Activated CD4-positive, alpha-beta memory T cell treated with anti-CD3 and anti-CD28 coated beads, Interleukin-2, amount 10 ng/mL, durations not matched to agents 7 days and 5 days (primary cell): Measurements from ENCODE around the gene POU2AF1. TPM values are rescaled to one million over a fixed set of nuclear protein-coding genes. Genes with fewer than 3 reads are reported as not detected.

Experiments used
- CTCF ChIA-PET: fragments of 350-600 bp; sonication (Branson Sonifier 250); formaldehyde crosslinking; loops from one replicate; lab custom pipeline; 2021; ENCODE audit warnings: antibody characterized with exemption, inconsistent platforms; lab: Charles Lee
- POLR2A ChIA-PET: fragments of 350-600 bp; sonication (Branson Sonifier 250); formaldehyde crosslinking; loops from one replicate; lab custom pipeline; 2021; ENCODE audit warnings: antibody characterized with exemption; lab: Charles Lee
- DNase-seq: peaks from one replicate; pipeline ENCODE4 v3.0.0-alpha.2; 2020
- H3K27ac Mint-ChIP-seq: one replicate; pipeline ENCODE4 v1.8.0; 2021; ENCODE audit warnings: mild to moderate bottlenecking, mixed read lengths
- H3K27me3 Mint-ChIP-seq: one replicate; pipeline ENCODE4 v1.8.0; 2021; ENCODE audit warnings: mixed read lengths
- H3K36me3 Mint-ChIP-seq: one replicate; pipeline ENCODE4 v1.8.0; 2021; ENCODE audit warnings: low read depth, mixed read lengths
- H3K4me1 Mint-ChIP-seq: one replicate; pipeline ENCODE4 v1.8.0; 2021; ENCODE audit warnings: mixed read lengths
- H3K4me3 Mint-ChIP-seq: one replicate; pipeline ENCODE4 v1.8.0; 2021; ENCODE audit warnings: mild to moderate bottlenecking, mixed read lengths
- H3K9me3 Mint-ChIP-seq: one replicate; pipeline ENCODE4 v1.8.0; 2021; ENCODE audit warnings: mixed read lengths
- total RNA-seq, 2 experiments: library from RNA; stranded (reverse); gene quantifications; one replicate each; pipeline ENCODE4 v1.2.3, GENCODE V29; 2021

POU2AF1 gene
- total RNA-seq, 2 experiments from 2014 or later = 7.7 to 7.8 TPM

DNA sequence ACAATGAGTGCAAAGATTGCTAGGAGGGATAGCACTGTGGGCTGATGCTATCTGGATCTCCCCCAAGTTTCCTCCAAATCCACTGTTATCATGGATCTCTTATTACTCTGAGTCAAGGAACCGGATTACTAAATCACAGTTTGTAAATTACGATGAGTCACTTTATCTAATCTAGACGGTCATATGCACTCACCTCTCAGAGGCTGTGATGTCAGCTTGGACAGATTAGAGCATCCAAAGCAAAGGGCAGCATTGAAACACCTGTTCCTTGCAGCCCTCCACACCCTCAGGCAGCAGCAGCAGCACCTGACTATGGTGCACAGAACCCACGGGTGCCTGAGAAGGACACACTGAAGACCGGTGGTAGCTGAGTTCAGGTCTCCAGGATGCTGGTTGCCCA is 14.0 kb upstream of the POU2AF1 start:
- ChIA-PET POLR2A (no interaction called here), CTCF (no interaction called here)
- peaks cover 3% of the 10 kb centered on the region for H3K36me3 Mint-ChIP-seq
- DNase-seq = no peak
- no peaks in the 10 kb centered on the region for H3K9me3 Mint-ChIP-seq
- no peak overlapping the region for H3K27ac Mint-ChIP-seq
- peaks cover 7% of the 10 kb centered on the region for H3K4me1 Mint-ChIP-seq
- no peak overlapping the region for H3K4me3 Mint-ChIP-seq
- peaks cover 2% of the 10 kb centered on the region for H3K27me3 Mint-ChIP-seq

DNA sequence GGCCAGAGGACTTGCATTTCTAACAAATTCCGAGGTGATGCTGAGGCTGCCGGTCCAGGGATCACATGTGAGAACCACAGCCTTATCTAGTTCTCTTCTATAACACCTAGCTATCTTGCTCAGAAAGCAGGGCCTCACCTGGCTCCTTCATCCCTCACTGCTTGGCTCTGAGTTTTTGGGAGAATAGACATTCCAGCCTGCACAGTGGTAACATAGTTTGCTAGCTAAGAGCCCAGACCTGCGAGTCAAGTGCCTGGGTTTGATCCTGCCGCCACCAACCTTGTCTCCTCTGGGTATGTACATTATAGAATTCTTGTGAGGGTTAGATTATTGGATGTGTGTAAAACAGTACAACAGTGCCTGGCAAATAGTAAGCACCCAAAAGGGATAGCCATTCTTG is 13.5 kb upstream of the POU2AF1 start:
- ChIA-PET CTCF (no interaction called here), POLR2A (no interaction called here)
- Mint-ChIP-seq H3K36me3 (peaks cover 3% of the 10 kb centered on the region), H3K27me3 (peaks cover 2% of the 10 kb centered on the region), H3K4me3 (no peak overlapping the region), H3K27ac (no peak overlapping the region), H3K4me1 (peaks cover 7% of the 10 kb centered on the region), H3K9me3 (no peaks in the 10 kb centered on the region)
- no peak for DNase-seq

DNA sequence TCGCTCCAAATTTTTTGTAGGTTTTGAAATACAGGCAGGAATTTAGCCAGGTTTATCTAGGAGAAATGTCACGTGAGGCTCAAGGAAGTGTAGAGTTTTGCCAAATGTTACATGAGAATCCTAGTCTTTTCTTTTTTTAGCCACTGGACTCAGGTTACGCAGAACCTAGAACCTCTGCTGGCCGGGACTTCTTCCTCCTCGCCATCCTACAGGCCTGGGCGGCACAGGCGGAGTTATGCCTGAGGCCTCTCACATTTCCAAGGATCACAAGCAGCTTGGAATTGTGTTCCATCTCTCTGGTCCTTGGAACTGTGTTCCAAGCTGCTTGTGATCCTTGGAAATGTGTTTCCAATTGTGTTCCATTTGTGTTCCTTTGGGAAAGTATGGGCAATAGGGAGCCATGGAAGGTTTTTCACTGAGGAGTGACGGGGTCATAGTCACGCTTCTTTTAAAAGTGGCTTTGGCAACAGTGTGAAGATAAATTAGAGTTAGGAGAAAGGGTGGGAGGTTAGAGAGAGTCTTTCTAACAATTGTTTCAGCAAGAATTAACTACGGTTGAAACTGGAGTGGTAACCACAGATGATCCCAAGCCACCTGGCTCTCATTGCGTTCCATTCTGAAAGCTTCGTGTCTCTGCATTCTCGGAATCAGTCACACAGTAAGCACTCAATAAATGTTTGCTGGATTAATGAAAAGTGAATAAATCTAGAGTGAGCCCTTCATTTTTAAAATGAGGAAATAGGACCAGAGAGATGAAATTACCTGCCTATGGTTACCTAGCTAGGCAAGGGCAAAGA is 12.5 kb upstream of the POU2AF1 start:
- CTCF ChIA-PET = no interaction called here
- Mint-ChIP-seq H3K36me3 (peaks cover 3% of the 10 kb centered on the region), H3K27ac (no peak overlapping the region), H3K4me3 (no peak overlapping the region), H3K9me3 (no peaks in the 10 kb centered on the region), H3K27me3 (peaks cover 2% of the 10 kb centered on the region), H3K4me1 (peaks cover 7% of the 10 kb centered on the region)
- POLR2A ChIA-PET = no interaction called here
- no peak for DNase-seq

DNA sequence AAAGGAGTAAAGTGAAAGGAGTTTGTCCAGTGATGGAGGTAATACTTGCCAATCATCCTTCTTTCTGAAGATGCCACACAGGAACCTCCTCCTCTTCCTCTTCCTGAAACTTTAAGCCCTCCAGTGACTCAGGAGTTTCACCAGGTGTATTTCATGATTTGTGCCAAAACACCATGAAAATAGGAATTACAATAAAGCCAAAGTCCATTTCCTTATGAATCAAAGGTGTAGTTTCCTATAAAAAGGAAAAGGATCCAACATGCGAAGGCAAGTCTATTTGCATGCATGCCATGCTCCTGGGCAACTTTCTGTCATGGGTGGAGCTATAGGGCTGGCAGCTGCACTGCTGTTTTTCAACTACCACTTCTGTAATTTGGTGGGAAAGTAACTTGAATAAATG is 9.8 kb upstream of the POU2AF1 start:
- DNase-seq = no peak
- POLR2A ChIA-PET = no interaction called here
- H3K4me1 Mint-ChIP-seq = peaks cover 7% of the 10 kb centered on the region
- H3K4me3 Mint-ChIP-seq = no peak overlapping the region
- CTCF ChIA-PET = no interaction called here
- H3K27me3 Mint-ChIP-seq = peaks cover 2% of the 10 kb centered on the region
- no peak overlapping the region for H3K27ac Mint-ChIP-seq
- H3K36me3 Mint-ChIP-seq = peaks cover 3% of the 10 kb centered on the region
- H3K9me3 Mint-ChIP-seq = no peaks in the 10 kb centered on the region

DNA sequence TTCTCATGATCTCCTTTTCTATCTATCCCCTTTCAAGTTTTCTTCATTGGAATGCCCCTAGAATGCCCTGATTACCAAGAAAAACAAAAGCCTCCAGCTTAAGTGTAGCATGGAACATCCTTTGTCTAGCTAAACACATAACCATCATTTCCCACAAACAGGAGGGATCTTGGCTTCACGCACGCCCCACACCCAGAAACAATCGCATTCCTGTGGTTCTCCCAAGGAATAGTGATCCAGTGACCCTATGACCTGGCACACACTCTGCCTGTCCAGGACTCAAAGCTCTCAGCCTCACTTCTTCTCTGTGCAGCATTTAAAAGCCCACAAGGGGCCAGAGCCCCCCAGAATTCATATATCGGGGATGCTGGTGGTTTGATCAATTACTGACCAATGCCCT is 9.3 kb upstream of the POU2AF1 start:
- peaks cover 3% of the 10 kb centered on the region for H3K36me3 Mint-ChIP-seq
- no peaks in the 10 kb centered on the region for H3K9me3 Mint-ChIP-seq
- POLR2A ChIA-PET = no interaction called here
- CTCF ChIA-PET = no interaction called here
- peaks cover 2% of the 10 kb centered on the region for H3K27me3 Mint-ChIP-seq
- no peak overlapping the region for H3K27ac Mint-ChIP-seq
- no peak overlapping the region for H3K4me3 Mint-ChIP-seq
- DNase-seq = no peak
- H3K4me1 Mint-ChIP-seq = peaks cover 7% of the 10 kb centered on the region

DNA sequence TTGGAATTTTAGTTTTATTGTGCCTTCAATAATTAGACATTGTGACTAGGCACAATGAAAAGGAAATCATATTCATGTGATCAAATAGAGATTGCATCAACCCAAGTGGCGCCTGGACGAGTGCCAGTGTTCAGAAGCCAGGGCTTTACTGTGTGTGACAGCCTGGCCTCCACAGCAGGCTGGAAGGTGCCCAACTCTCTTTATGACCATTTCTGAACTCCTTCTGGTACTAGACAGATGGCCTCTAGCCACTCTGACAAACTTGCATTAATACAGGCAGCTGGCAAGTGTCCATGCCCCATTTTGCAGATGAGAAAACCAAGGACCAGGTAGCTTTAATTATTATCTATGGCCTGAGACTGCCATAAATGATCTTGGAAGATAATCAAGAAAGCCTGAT is 8.3 kb upstream of the POU2AF1 start:
- H3K36me3 Mint-ChIP-seq = peaks cover 3% of the 10 kb centered on the region
- H3K4me1 Mint-ChIP-seq = peaks cover 7% of the 10 kb centered on the region
- H3K4me3 Mint-ChIP-seq = no peak overlapping the region
- H3K27ac Mint-ChIP-seq = no peak overlapping the region
- H3K9me3 Mint-ChIP-seq = no peaks in the 10 kb centered on the region
- DNase-seq = no peak
- POLR2A ChIA-PET = interaction anchor here (0.5 kb wide), 1 partner anchor 8 kb away, joined by 3 read pairs; the partner anchor contains the start of gene POU2AF1
- CTCF ChIA-PET = no interaction called here
- peaks cover 2% of the 10 kb centered on the region for H3K27me3 Mint-ChIP-seq

DNA sequence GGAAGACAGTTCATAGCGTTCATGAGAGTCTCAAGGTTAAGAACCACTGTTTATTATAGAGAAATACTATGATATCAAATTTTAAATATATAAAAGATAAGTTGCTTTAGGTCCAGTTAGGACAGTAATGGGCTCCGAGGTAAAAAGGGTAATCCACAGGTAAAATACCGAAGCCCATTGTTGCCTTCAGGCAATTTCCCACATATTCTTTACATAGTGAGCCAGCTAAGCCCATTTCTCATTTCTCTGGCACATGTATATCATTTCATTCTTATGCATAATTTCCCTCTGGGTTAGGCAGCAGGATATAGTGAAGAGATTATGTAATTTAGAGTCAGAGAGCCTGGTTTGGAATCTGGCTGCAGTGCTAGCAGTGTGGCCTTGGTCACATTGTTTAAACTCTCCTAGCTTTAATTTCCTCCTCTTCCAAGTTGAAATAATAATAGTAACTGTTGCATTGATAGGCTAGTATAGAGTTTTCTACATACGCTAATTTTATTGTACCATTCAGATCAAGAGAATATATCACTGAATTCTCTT is 7.6 kb upstream of the POU2AF1 start:
- CTCF ChIA-PET = no interaction called here
- peaks cover 3% of the 10 kb centered on the region for H3K36me3 Mint-ChIP-seq

DNA sequence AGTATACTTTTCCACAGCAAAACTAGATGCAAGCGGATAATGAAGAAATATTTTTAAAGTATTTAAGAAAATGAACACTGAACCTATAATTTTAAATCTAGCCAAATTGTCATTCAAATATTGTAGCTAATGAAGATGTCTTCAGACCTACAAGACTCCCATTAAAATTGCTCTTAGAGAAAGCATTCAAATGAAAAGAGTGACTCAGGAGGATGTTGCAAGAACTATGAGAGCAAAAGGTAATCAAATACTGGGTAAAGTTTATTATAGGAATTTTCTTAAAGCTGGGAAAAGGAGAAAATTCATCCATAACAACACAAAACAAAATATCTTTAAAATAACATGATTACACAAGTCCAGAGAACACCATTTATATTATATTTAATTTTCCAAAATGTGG is 5.4 kb upstream of the POU2AF1 start:
- H3K9me3 Mint-ChIP-seq = no peaks in the 10 kb centered on the region
- ChIA-PET CTCF (interaction anchor here (1.7 kb wide), 1 partner anchor 38 kb away, joined by 3 read pairs; no protein-coding TSS in a partner anchor), POLR2A (no interaction called here)
- peaks cover 20% of the 10 kb centered on the region for H3K4me1 Mint-ChIP-seq
- no peak overlapping the region for H3K27ac Mint-ChIP-seq
- DNase-seq = no peak
- H3K27me3 Mint-ChIP-seq = peaks cover 1% of the 10 kb centered on the region
- H3K4me3 Mint-ChIP-seq = no peak overlapping the region
- H3K36me3 Mint-ChIP-seq = peaks cover 3% of the 10 kb centered on the region

More for the DNA sequence above, 7.6 kb upstream of the POU2AF1 start:
- Mint-ChIP-seq H3K9me3 (no peaks in the 10 kb centered on the region), H3K4me1 (peaks cover 7% of the 10 kb centered on the region), H3K27ac (no peak overlapping the region), H3K27me3 (peaks cover 3% of the 10 kb centered on the region), H3K4me3 (no peak overlapping the region)
- no peak for DNase-seq
- POLR2A ChIA-PET = no interaction called here

DNA sequence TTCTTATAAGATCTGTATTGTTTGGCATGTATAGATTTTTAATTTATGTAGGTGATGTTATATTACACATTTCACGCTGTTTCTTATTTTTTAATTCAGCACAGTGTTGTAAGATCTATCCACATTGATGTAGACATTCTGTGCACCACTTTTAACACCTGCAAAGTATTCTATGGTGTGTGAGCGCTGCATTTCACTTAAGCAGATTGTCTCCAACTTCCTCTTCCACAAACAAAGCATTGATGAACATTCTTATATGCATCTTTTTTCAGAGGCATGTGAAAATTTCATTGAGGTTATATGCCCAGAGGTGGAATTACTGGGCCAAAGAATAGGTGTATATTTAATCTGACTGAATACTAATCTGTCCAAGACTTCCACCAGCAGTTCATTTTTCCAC is 3.4 kb upstream of the POU2AF1 start:
- ChIA-PET CTCF (no interaction called here), POLR2A (no interaction called here)
- H3K27me3 Mint-ChIP-seq = peaks cover 1% of the 10 kb centered on the region
- DNase-seq = no peak
- peaks cover 32% of the 10 kb centered on the region for H3K4me1 Mint-ChIP-seq
- H3K9me3 Mint-ChIP-seq = no peaks in the 10 kb centered on the region
- no peaks in the 10 kb centered on the region for H3K36me3 Mint-ChIP-seq
- H3K4me3 Mint-ChIP-seq = no peak overlapping the region
- no peak overlapping the region for H3K27ac Mint-ChIP-seq

DNA sequence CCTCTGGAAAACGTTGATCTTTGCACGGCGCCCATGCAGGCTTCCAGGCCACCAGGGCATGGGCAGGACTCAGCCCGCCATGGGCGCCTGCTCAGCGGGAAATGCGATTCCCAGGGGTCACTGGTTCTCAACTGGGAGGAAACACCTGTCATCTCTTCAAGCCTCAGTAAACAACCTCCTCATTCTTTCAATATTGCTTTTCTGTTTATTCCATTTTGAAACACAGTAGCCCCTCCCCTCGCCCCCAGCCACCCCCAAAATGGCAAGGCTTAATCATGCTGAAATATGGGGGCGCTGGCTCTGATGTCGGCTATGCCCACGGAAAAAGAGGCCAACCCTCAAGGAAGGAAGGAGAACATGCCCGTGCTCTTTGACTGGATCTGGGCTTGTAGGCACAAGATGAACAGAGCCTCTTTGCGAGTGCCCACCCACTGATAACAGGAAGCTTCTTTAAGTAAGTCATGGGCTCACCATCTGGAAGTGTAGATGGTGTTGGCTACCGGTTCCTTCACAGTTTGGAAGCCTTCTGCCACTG is 594 bp upstream of the POU2AF1 start:
- Mint-ChIP-seq H3K27me3 (peaks cover 1% of the 10 kb centered on the region), H3K27ac (peak overlapping the region; percentile 93), H3K9me3 (no peaks in the 10 kb centered on the region), H3K4me1 (peaks cover 52% of the 10 kb centered on the region), H3K4me3 (peak overlapping the region; percentile 78), H3K36me3 (peaks cover 4% of the 10 kb centered on the region)
- no peak for DNase-seq
- ChIA-PET POLR2A (interaction anchor here (0.7 to 1.2 kb wide), 3 partner anchors 8 to 38 kb away, joined by 3 to 5 read pairs (median 3); no protein-coding TSS in a partner anchor), CTCF (interaction anchor here (1.0 to 2.0 kb wide), 4 partner anchors 10 to 97 kb away, joined by 3 to 5 read pairs (median 4); no protein-coding TSS in a partner anchor)

DNA sequence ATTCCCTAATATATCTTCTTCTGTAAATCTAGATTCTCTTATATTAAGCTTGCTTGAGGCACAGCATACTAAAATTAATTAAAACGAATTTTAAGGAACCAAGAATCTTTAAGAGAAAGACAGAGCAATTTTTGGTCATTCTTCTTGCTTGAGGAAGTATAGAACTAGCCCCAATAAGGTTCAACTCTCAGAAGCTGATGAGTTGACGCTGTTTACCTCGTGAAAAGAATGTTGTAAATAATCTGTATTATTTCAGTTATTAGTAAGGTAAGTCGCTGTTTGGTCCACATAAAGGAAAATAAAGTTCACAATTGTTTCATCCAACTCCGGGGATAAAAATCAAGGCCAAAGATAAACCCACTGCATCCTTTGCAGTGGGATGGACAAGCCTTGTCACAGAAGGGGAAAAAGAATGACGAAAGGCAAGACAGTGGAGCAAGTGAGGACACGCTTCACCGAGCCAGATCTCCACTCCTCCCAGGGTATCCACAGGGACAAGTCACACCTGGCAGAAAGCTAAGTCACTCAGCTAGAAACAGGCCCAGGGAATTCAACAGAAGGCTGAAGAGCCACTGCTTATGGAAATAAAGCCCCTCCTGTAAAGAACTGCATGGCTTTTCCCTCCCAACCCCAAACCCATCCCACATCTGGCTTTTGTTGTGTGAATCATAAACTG is 752 bp downstream of the POU2AF1 start:
- POLR2A ChIA-PET = interaction anchor here (1.2 kb wide), 1 partner anchor 19 kb away, joined by 3 read pairs; no protein-coding TSS in a partner anchor
- H3K36me3 Mint-ChIP-seq = peaks cover 4% of the 10 kb centered on the region
- no peaks in the 10 kb centered on the region for H3K9me3 Mint-ChIP-seq
- peak overlapping the region; percentile 93 for H3K27ac Mint-ChIP-seq
- DNase-seq = no peak
- CTCF ChIA-PET = interaction anchor here (1.4 to 2.0 kb wide), 3 partner anchors 8 to 95 kb away, joined by 4 to 5 read pairs (median 5); no protein-coding TSS in a partner anchor
- peak overlapping the region; percentile 78 for H3K4me3 Mint-ChIP-seq
- peaks cover 1% of the 10 kb centered on the region for H3K27me3 Mint-ChIP-seq
- H3K4me1 Mint-ChIP-seq = peaks cover 55% of the 10 kb centered on the region

DNA sequence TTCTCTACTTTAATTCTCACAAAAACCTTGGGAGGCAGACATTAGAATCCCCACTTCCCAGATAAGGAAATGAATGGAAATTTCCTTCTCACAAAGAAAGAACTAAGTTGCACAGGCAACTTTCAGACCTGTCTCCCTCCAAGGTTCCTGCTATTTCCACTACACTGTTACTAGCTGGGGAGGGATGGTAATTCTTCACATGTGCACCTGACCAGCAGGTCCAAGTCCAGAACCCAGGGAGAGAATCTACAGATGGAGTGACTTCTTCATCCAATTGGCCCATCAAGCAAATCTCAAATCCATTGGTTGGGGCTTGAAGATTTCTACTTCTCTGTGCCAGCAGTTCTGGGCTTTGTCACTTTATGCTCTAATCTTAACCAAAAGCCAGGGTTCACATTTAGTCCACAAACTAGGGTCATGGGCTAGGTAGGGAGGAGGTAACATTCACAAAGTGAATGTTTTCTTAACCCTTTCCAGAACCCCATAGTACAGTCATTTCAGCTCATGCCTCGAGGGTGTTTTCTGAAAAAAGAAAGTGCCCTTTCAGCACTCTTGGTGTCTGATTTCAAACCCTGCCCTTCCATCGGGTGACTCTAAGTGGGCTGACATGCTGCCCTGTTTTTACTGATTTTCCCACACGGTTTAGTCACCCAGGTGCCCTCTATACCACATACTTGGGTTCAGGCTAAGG is 2.7 kb downstream of the POU2AF1 start:
- no peaks in the 10 kb centered on the region for H3K27me3 Mint-ChIP-seq
- H3K4me3 Mint-ChIP-seq = no peak overlapping the region
- H3K9me3 Mint-ChIP-seq = no peaks in the 10 kb centered on the region
- peak overlapping the region; percentile 55 for H3K27ac Mint-ChIP-seq
- ChIA-PET POLR2A (no interaction called here), CTCF (interaction anchor here (0.6 to 1.1 kb wide), 3 partner anchors 52 to 696 kb away, joined by 3 to 5 read pairs (median 4); no protein-coding TSS in a partner anchor)
- peaks cover 4% of the 10 kb centered on the region for H3K36me3 Mint-ChIP-seq
- H3K4me1 Mint-ChIP-seq = peaks cover 73% of the 10 kb centered on the region
- peak; percentile 29 for DNase-seq
